Upper lobe of left lung (tissue), 6 donors: ENCODE results near the gene STK11IP. TPM values are rescaled to one million over a fixed set of nuclear protein-coding genes. Genes with fewer than 3 reads are reported as not detected.

Experiments
- ATAC-seq, 2 donors: fragments of 200-7000 bp; cut with Tn5 transposase; one replicate each; pipeline ENCODE4 v1.9.1; 2022; ENCODE audit warnings: mild to moderate bottlenecking in 2 of 2, moderate library complexity in 2 of 2; ENCODE audit not compliant: low FRiP score in 2 of 2
- DNase-seq, 2 donors: peaks; one replicate each; pipeline ENCODE4 v3.0.0-alpha.2; 2019 to 2020
- H3K27ac ChIP-seq, 4 donors: fragments of 200-600 bp; sonication (generic); one replicate each; pipeline ENCODE4 v1.5.1; 2016 to 2019
- H3K27me3 ChIP-seq, 4 donors: fragments of 200-600 bp; sonication (generic); one replicate each; pipeline ENCODE4 v1.5.1; 2017 to 2019
- H3K36me3 ChIP-seq, 4 donors: fragments of 200-600 bp; sonication (generic); one replicate each; pipeline ENCODE4 v1.5.1; 2016 to 2019
- H3K4me1 ChIP-seq, 4 donors: fragments of 200-600 bp; sonication (generic); one replicate each; pipeline ENCODE4 v1.5.1; 2018 to 2019
- H3K4me3 ChIP-seq, 4 donors: fragments of 200-600 bp; sonication (generic); one replicate each; pipeline ENCODE4 v1.5.1; 2017 to 2019; ENCODE audit warnings: mild to moderate bottlenecking in 2 of 4, moderate library complexity in 1 of 4
- H3K9me3 ChIP-seq, 4 donors: fragments of 200-600 bp; sonication (generic); one replicate each; pipeline ENCODE4 v1.5.1; 2018 to 2019
- CTCF ChIP-seq, 6 experiments: fragments of 450-650 bp in 4 of 6; fragments of 200-600 bp in 2 of 6; sonication (generic) in 2 of 6; IDR thresholded peaks; one replicate each; pipeline ENCODE4 v1.5.1; 2016 to 2019; ENCODE audit warnings: antibody characterized with exemption in 6 of 6
- EP300 ChIP-seq, 4 donors: sonication (generic); formaldehyde crosslinking; IDR thresholded peaks; one replicate each; pipeline ENCODE4 v1.5.1; 2017; ENCODE audit warnings: antibody characterized with exemption in 4 of 4, control low read depth in 2 of 4
- POLR2A ChIP-seq, 4 donors: fragments of 450-650 bp; IDR thresholded peaks; one replicate each; pipeline ENCODE4 v1.5.1; 2016 to 2017; ENCODE audit warnings: antibody characterized with exemption in 4 of 4, mild to moderate bottlenecking in 2 of 4
- POLR2AphosphoS5 ChIP-seq, 2 donors: sonication (generic); formaldehyde crosslinking; IDR thresholded peaks; one replicate each; pipeline ENCODE4 v1.5.1; 2017; ENCODE audit warnings: antibody characterized with exemption in 2 of 2
- WGBS, 2 donors: methylation state at CpG; one replicate each; pipeline ENCODE4 v1.1.5; 2017 to 2018; 5-methylcytosine and 5-hydroxymethylcytosine counted together
- total RNA-seq, 6 donors: library from RNA; depleted of rRNA in 4 of 6; stranded (reverse); fragments of >200 nt in 4 of 6; gene quantifications; one replicate each; pipeline versions ENCODE4 v1.1.0 to v1.2.1, GENCODE V29; 2016 to 2021
- donor health status: DM: no; HTN: no; CAD: no; lungs with moderate emphysema.
- donor health status: DM: no; HTN: yes; CAD: no; lungs with severe emphysema.

STK11IP gene
- total RNA-seq, 6 donors from 2014 or later, result 16.0 to 77.5 (median 35.6) TPM

GRCh38 chr2:219658874-219659273, 61.2 kb downstream of the STK11IP start:
- Histone ChIP-seq H3K4me3 (no peak overlapping the region), H3K4me1 (no peaks in the 10 kb centered on the region), H3K27ac (no peak overlapping the region), H3K27me3 (no peaks in the 10 kb centered on the region), H3K36me3 (no peaks in the 10 kb centered on the region), H3K9me3 (peaks cover 0 to 10% (median 0%) of the 10 kb centered on the region in 4 donors)
- DNase-seq (no peak), ATAC-seq (no peak)
- TF ChIP-seq EP300 (IDR thresholded peaks at IDR 0.05), result no peak
- TF ChIP-seq CTCF (IDR thresholded peaks at IDR 0.05), result no peak
- TF ChIP-seq POLR2A (IDR thresholded peaks at IDR 0.05), result no peak
- WGBS, 2 donors, result 87% methylated on average over 3 of the region's 3 CpGs

GRCh38 chr2:219661197-219661954, 63.7 kb downstream of the STK11IP start:
- Histone ChIP-seq H3K27me3 (no peaks in the 10 kb centered on the region), H3K4me1 (no peaks in the 10 kb centered on the region), H3K4me3 (no peak overlapping the region), H3K27ac (no peak overlapping the region), H3K36me3 (no peaks in the 10 kb centered on the region), H3K9me3 (peaks cover 0 to 10% (median 0%) of the 10 kb centered on the region in 4 donors)
- DNase-seq (no peak), ATAC-seq (no peak)
- TF ChIP-seq CTCF (IDR thresholded peaks at IDR 0.05) (no peak), POLR2AphosphoS5 (IDR thresholded peaks at IDR 0.05) (no peak), POLR2A (IDR thresholded peaks at IDR 0.05) (no peak), EP300 (IDR thresholded peaks at IDR 0.05) (no peak)
- 48 to 64% methylated on average over 4 to 7 of the region's 7 CpGs for WGBS, 2 donors

- no peaks in the 10 kb centered on the region for H3K27me3 ChIP-seq
- H3K27ac ChIP-seq, result no peak overlapping the region
- ATAC-seq, result no peak
- 86 to 91% methylated on average over 1 of the region's 1 CpG for WGBS, 2 donors
- H3K9me3 ChIP-seq, result peaks cover 0 to 10% (median 0%) of the 10 kb centered on the region in 4 donors
- H3K4me1 ChIP-seq, result no peaks in the 10 kb centered on the region
- no peak overlapping the region for H3K4me3 ChIP-seq
- H3K36me3 ChIP-seq, result no peaks in the 10 kb centered on the region
- no peak for DNase-seq
- TF ChIP-seq POLR2A (IDR thresholded peaks at IDR 0.05) (no peak), CTCF (IDR thresholded peaks at IDR 0.05) (no peak), POLR2AphosphoS5 (IDR thresholded peaks at IDR 0.05) (no peak), EP300 (IDR thresholded peaks at IDR 0.05) (no peak)
These were observed 64.3 kb downstream of the STK11IP start for GRCh38 chr2:219661955-219662395.

GRCh38 chr2:219662566-219662965, 64.9 kb downstream of the STK11IP start:
- no peaks in the 10 kb centered on the region for H3K36me3 ChIP-seq
- ATAC-seq (no peak), DNase-seq (no peak)
- H3K4me1 ChIP-seq, result no peaks in the 10 kb centered on the region
- H3K27ac ChIP-seq, result no peak overlapping the region
- H3K27me3 ChIP-seq, result no peaks in the 10 kb centered on the region
- H3K4me3 ChIP-seq, result no peak overlapping the region
- TF ChIP-seq POLR2A (IDR thresholded peaks at IDR 0.05), result no peak
- no peak for TF ChIP-seq EP300 (IDR thresholded peaks at IDR 0.05)
- TF ChIP-seq CTCF (IDR thresholded peaks at IDR 0.05), result no peak
- no peak for TF ChIP-seq POLR2AphosphoS5 (IDR thresholded peaks at IDR 0.05)
- peaks cover 0 to 10% (median 0%) of the 10 kb centered on the region in 4 donors for H3K9me3 ChIP-seq
